HepG2 (cell line): ENCODE measurements around the gene RPSA. TPM values are rescaled to one million over a fixed set of nuclear protein-coding genes. Genes with fewer than 3 reads are reported as not detected.

ENCODE experiments used
- ATAD3A ChIP-seq: sonication (generic); formaldehyde crosslinking; IDR thresholded peaks from 2 replicates; pipeline ENCODE4 v1.4.0; 2020; ENCODE audit warnings: missing genetic modification reagents
- MBNL3 ChIP-seq: fragments of 250-450 bp; sonication (Bioruptor Pico); conservative IDR thresholded peaks from 2 replicates; pipeline ENCODE4 v1.8.0; 2022; ENCODE audit warnings: mild to moderate bottlenecking, inconsistent platforms
- MXD4 ChIP-seq: IDR thresholded peaks from 2 replicates; pipeline ENCODE4 v1.6.1; 2016; ENCODE audit warnings: mild to moderate bottlenecking, missing biosample characterization, missing genetic modification reagents
- SRF ChIP-seq: IDR thresholded peaks from 2 replicates; pipeline ENCODE4 v1.6.1; 2011; ENCODE audit warnings: mild to moderate bottlenecking, low read depth, low read length, moderate library complexity
- ZBTB38 ChIP-seq: sonication (generic); formaldehyde crosslinking; IDR thresholded peaks from 2 replicates; pipeline ENCODE4 v1.5.1; 2020; ENCODE audit warnings: mild to moderate bottlenecking, missing genetic modification reagents
- ZNF451 ChIP-seq: sonication (generic); formaldehyde crosslinking; IDR thresholded peaks from 2 replicates; pipeline ENCODE4 v1.5.0; 2020; ENCODE audit warnings: mild to moderate bottlenecking, missing genetic modification reagents
- ZNF670 ChIP-seq: sonication (generic); formaldehyde crosslinking; IDR thresholded peaks from 2 replicates; pipeline ENCODE4 v1.8.0; 2022; ENCODE audit warnings: mild to moderate bottlenecking, missing genetic modification reagents, borderline replicate concordance
- ZNF749 ChIP-seq: sonication (generic); formaldehyde crosslinking; IDR thresholded peaks from 2 replicates; pipeline ENCODE4 v1.8.0; 2022; ENCODE audit warnings: mild to moderate bottlenecking, missing genetic modification reagents, moderate library complexity, borderline replicate concordance
- ZNF775 ChIP-seq: sonication (generic); formaldehyde crosslinking; IDR thresholded peaks from 2 replicates; pipeline ENCODE4 v1.4.0; 2020; ENCODE audit warnings: missing genetic modification reagents, mild to moderate bottlenecking, moderate library complexity, borderline replicate concordance
- polyA plus RNA-seq, 8 experiments: library from polyadenylated mRNA; depleted of rRNA in 3 of 8; stranded (reverse) in 7 of 8; unstranded in 1 of 8; fragments of >200 nt; fragmentation: Illumina TruSeq in 4 of 8; extraction: Trizol in 4 of 8; gene quantifications; 2 replicates each; pipeline versions ENCODE4 v1.2.1 to v1.2.3, GENCODE V29; 2011 to 2016; ENCODE audit warnings: low read depth in 4 of 8, missing spikeins in 1 of 8, mixed read lengths in 1 of 8; ENCODE audit not compliant: insufficient read depth in 1 of 8
- total RNA-seq, 5 experiments: library from RNA; depleted of rRNA; stranded (reverse); fragments of >200 nt; fragmentation: Illumina TruSeq; extraction: Trizol; gene quantifications; 2 replicates each; pipeline ENCODE4 v1.2.3, GENCODE V29; 2016; ENCODE audit warnings: low read depth in 1 of 5
- TF ChIP-seq, protein P1 (sequence below): sonication (generic); formaldehyde crosslinking; conservative IDR thresholded peaks from 2 replicates; pipeline ENCODE4 v1.4.0; 2020; ENCODE audit warnings: mild to moderate bottlenecking, missing genetic modification reagents, moderate library complexity
- TF ChIP-seq, protein P2 (sequence below): IDR thresholded peaks from 2 replicates; pipeline ENCODE4 v1.6.1; 2012; ENCODE audit warnings: low read length, improper control_type of control experiment
- TF ChIP-seq, protein P3 (sequence below): sonication (generic); formaldehyde crosslinking; IDR thresholded peaks from 2 replicates; pipeline ENCODE4 v1.8.1; 2023; ENCODE audit warnings: mild to moderate bottlenecking, missing genetic modification reagents
- TF ChIP-seq, protein P4 (sequence below): sonication (generic); formaldehyde crosslinking; IDR thresholded peaks from 2 replicates; pipeline ENCODE4 v1.4.0; 2020; ENCODE audit warnings: missing genetic modification reagents, mild to moderate bottlenecking, borderline replicate concordance
- TF ChIP-seq, protein P5 (sequence below): sonication (generic); formaldehyde crosslinking; IDR thresholded peaks from 2 replicates; pipeline ENCODE4 v1.8.0; 2022; ENCODE audit warnings: mild to moderate bottlenecking, missing genetic modification reagents, moderate library complexity

Gene RPSA
- total and polyA plus RNA-seq, 2 of the 13 experiments (the other 11 are each of a cell fraction or from before 2014, with no cell fraction given) = 1,683 to 3,226 TPM

DNA sequence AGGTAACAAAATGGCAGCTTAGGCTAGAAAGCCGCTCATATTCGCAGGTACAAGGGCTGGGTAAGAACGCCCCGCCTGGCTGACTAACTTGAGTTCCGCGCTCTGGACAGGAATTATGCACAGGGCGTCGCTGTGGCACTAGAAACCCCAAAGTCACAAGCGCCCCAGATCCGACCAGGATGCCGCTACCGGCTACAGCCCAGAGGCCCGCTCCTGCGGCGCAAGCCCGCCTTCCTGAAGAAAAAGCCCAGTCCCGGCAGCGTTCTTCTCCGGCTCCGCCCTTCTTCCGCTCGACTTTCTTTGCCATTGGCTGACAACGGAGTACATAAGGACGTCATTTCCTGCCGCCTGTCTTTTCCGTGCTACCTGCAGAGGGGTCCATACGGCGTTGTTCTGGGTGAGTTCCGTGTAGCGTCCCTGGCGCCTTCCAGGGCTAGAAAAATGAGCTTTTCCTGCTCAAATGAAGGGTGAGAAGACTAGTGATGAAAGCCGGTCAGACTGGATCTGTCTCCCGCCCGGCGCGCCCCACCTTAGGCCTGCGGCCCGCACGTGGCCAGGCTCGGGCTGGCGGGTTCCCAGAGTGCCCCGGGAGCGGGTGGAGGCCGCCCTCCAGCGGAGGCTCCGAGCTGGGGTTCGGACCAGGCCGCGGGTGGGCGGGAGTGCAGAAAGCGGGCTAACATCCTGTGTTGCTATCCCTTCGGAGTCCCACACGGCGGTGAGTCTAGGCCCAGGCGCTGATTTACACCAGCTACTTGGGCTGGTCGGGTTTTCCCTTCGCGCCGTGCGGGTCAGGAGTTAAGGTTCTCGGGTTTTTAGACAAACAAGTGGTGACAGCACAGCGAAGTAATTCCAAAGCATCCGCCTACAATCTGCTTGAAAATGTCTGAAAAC lies at the start of gene RPSA (continued):
- TF ChIP-seq, protein P1, sequence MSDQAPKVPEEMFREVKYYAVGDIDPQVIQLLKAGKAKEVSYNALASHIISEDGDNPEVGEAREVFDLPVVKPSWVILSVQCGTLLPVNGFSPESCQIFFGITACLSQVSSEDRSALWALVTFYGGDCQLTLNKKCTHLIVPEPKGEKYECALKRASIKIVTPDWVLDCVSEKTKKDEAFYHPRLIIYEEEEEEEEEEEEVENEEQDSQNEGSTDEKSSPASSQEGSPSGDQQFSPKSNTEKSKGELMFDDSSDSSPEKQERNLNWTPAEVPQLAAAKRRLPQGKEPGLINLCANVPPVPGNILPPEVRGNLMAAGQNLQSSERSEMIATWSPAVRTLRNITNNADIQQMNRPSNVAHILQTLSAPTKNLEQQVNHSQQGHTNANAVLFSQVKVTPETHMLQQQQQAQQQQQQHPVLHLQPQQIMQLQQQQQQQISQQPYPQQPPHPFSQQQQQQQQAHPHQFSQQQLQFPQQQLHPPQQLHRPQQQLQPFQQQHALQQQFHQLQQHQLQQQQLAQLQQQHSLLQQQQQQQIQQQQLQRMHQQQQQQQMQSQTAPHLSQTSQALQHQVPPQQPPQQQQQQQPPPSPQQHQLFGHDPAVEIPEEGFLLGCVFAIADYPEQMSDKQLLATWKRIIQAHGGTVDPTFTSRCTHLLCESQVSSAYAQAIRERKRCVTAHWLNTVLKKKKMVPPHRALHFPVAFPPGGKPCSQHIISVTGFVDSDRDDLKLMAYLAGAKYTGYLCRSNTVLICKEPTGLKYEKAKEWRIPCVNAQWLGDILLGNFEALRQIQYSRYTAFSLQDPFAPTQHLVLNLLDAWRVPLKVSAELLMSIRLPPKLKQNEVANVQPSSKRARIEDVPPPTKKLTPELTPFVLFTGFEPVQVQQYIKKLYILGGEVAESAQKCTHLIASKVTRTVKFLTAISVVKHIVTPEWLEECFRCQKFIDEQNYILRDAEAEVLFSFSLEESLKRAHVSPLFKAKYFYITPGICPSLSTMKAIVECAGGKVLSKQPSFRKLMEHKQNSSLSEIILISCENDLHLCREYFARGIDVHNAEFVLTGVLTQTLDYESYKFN (CRISPR knock-in tag) = peak; percentile 57
- TF ChIP-seq, protein P2, sequence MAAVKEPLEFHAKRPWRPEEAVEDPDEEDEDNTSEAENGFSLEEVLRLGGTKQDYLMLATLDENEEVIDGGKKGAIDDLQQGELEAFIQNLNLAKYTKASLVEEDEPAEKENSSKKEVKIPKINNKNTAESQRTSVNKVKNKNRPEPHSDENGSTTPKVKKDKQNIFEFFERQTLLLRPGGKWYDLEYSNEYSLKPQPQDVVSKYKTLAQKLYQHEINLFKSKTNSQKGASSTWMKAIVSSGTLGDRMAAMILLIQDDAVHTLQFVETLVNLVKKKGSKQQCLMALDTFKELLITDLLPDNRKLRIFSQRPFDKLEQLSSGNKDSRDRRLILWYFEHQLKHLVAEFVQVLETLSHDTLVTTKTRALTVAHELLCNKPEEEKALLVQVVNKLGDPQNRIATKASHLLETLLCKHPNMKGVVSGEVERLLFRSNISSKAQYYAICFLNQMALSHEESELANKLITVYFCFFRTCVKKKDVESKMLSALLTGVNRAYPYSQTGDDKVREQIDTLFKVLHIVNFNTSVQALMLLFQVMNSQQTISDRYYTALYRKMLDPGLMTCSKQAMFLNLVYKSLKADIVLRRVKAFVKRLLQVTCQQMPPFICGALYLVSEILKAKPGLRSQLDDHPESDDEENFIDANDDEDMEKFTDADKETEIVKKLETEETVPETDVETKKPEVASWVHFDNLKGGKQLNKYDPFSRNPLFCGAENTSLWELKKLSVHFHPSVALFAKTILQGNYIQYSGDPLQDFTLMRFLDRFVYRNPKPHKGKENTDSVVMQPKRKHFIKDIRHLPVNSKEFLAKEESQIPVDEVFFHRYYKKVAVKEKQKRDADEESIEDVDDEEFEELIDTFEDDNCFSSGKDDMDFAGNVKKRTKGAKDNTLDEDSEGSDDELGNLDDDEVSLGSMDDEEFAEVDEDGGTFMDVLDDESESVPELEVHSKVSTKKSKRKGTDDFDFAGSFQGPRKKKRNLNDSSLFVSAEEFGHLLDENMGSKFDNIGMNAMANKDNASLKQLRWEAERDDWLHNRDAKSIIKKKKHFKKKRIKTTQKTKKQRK = no peak
- TF ChIP-seq SRF = no peak
- TF ChIP-seq ZNF670 (CRISPR knock-in tag) = peak; percentile 93
- TF ChIP-seq, protein P3, sequence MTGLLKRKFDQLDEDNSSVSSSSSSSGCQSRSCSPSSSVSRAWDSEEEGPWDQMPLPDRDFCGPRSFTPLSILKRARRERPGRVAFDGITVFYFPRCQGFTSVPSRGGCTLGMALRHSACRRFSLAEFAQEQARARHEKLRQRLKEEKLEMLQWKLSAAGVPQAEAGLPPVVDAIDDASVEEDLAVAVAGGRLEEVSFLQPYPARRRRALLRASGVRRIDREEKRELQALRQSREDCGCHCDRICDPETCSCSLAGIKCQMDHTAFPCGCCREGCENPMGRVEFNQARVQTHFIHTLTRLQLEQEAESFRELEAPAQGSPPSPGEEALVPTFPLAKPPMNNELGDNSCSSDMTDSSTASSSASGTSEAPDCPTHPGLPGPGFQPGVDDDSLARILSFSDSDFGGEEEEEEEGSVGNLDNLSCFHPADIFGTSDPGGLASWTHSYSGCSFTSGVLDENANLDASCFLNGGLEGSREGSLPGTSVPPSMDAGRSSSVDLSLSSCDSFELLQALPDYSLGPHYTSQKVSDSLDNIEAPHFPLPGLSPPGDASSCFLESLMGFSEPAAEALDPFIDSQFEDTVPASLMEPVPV (CRISPR knock-in tag) = peak; percentile 83; the same call in 1 of the 2 replicates
- TF ChIP-seq, protein P4, sequence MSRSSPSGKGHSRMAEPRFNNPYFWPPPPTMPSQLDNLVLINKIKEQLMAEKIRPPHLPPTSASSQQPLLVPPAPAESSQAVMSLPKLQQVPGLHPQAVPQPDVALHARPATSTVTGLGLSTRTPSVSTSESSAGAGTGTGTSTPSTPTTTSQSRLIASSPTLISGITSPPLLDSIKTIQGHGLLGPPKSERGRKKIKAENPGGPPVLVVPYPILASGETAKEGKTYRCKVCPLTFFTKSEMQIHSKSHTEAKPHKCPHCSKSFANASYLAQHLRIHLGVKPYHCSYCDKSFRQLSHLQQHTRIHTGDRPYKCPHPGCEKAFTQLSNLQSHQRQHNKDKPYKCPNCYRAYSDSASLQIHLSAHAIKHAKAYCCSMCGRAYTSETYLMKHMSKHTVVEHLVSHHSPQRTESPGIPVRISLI (CRISPR knock-in tag) = no peak
- 0 out of 2 replicates have a peak, but pooled peaks have one; percentile 32 for TF ChIP-seq ZNF749 (CRISPR knock-in tag)
- TF ChIP-seq ZBTB38 = peak; percentile 76; the same call in 1 of the 2 replicates
- TF ChIP-seq, protein P5, sequence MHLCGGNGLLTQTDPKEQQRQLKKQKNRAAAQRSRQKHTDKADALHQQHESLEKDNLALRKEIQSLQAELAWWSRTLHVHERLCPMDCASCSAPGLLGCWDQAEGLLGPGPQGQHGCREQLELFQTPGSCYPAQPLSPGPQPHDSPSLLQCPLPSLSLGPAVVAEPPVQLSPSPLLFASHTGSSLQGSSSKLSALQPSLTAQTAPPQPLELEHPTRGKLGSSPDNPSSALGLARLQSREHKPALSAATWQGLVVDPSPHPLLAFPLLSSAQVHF (CRISPR knock-in tag) = peak; percentile 88; the same call in 1 of the 2 replicates
- 0 out of 2 replicates have a peak, but pooled peaks have one; percentile 77 for TF ChIP-seq ZNF451 (CRISPR knock-in tag)
- TF ChIP-seq MBNL3 (CRISPR knock-in tag) = no peak
- TF ChIP-seq MXD4 (CRISPR knock-in tag) = peak; percentile 97
- TF ChIP-seq ATAD3A (CRISPR knock-in tag) = no peak
- TF ChIP-seq ZNF775 (CRISPR knock-in tag) = no peak
